Hepatocyte (in vitro differentiated cells): ENCODE data around the gene CCDC150. TPM values are rescaled to one million over a fixed set of nuclear protein-coding genes. Genes with fewer than 3 reads are reported as not detected.

Experiments used
- DNase-seq: peaks from one replicate; pipeline ENCODE4 v3.0.0-alpha.2; 2016; ENCODE audit warnings: low spot score
- H2AFZ ChIP-seq: fragments of 200-600 bp; sonication (generic); 2 replicates; pipeline ENCODE4 v1.6.0; 2016; ENCODE audit warnings: antibody characterized with exemption, mild to moderate bottlenecking
- H3K27ac ChIP-seq: fragments of 200-600 bp; sonication (generic); 2 replicates; pipeline ENCODE4 v1.5.1; 2016; ENCODE audit warnings: mild to moderate bottlenecking
- H3K27me3 ChIP-seq: fragments of 200-600 bp; sonication (generic); 2 replicates; pipeline ENCODE4 v1.6.1; 2016
- H3K36me3 ChIP-seq: fragments of 200-600 bp; sonication (generic); replicated peaks from 2 replicates; pipeline ENCODE4 v1.5.1; 2016; ENCODE audit warnings: low read depth; ENCODE audit not compliant: insufficient read depth
- H3K4me1 ChIP-seq: fragments of 200-600 bp; sonication (generic); 2 replicates; pipeline ENCODE4 v1.5.1; 2016; ENCODE audit warnings: mild to moderate bottlenecking, moderate library complexity; ENCODE audit not compliant: insufficient read depth
- H3K4me2 ChIP-seq: fragments of 200-600 bp; sonication (generic); 2 replicates; pipeline ENCODE4 v1.6.0; 2016
- H3K4me3 ChIP-seq: fragments of 200-600 bp; sonication (generic); 2 replicates; pipeline ENCODE4 v1.5.1; 2016; ENCODE audit warnings: mild to moderate bottlenecking
- H3K79me2 ChIP-seq: fragments of 200-600 bp; sonication (generic); 2 replicates; pipeline ENCODE4 v1.6.0; 2017; ENCODE audit warnings: mild to moderate bottlenecking
- H3K9me2 ChIP-seq: fragments of 200-600 bp; sonication (generic); replicated peaks from 2 replicates; pipeline ENCODE4 v1.6.0; 2017; ENCODE audit warnings: mild to moderate bottlenecking; ENCODE audit not compliant: insufficient read depth
- H3K9me3 ChIP-seq: fragments of 200-600 bp; sonication (generic); 2 replicates; pipeline ENCODE4 v1.5.1; 2016; ENCODE audit warnings: low read depth, mild to moderate bottlenecking
- H4K20me1 ChIP-seq: fragments of 200-600 bp; sonication (generic); 2 replicates; pipeline ENCODE4 v1.6.0; 2016; ENCODE audit warnings: mild to moderate bottlenecking; ENCODE audit not compliant: insufficient read depth, poor library complexity, severe bottlenecking
- CTCF ChIP-seq: fragments of 200-600 bp; sonication (generic); IDR thresholded peaks from 2 replicates; pipeline ENCODE4 v1.5.1; 2016; ENCODE audit warnings: antibody characterized with exemption, mild to moderate bottlenecking; ENCODE audit not compliant: poor library complexity
- EZH2 ChIP-seq: fragments of 200-600 bp; sonication (generic); IDR thresholded peaks from 2 replicates; pipeline ENCODE4 v1.6.1; 2016; ENCODE audit warnings: antibody characterized with exemption, mild to moderate bottlenecking, borderline replicate concordance
- EZH2phosphoT487 ChIP-seq: fragments of 200-600 bp; sonication (generic); IDR thresholded peaks from one replicate; pipeline ENCODE4 v1.6.1; 2018; ENCODE audit warnings: antibody characterized with exemption, mild to moderate bottlenecking, low read depth, moderate library complexity; ENCODE audit not compliant: unreplicated experiment, severe bottlenecking
- WGBS: methylation state at CpG from one replicate; pipeline ENCODE4 v1.1.6; 2016; ENCODE audit warnings: low lambda C conversion rate; ENCODE audit errors: missing lambda C conversion rate; 5-methylcytosine and 5-hydroxymethylcytosine counted together
- polyA plus RNA-seq: library from polyadenylated mRNA; unstranded; fragments of >200 nt; fragmentation: Nextera tagmentation; extraction: Ambion mirVana; gene quantifications from 2 replicates; pipeline ENCODE4 v1.2.1, GENCODE V29; 2016
- total RNA-seq: library from RNA; depleted of rRNA; stranded (reverse); fragments of >200 nt; gene quantifications from 2 replicates; pipeline ENCODE4 v1.2.3, GENCODE V29; 2014

CCDC150 gene
- total and polyA plus RNA-seq, 2 experiments from 2014 or later: 6.2 to 6.6 TPM

- H3K79me2 ChIP-seq: no peaks in the 10 kb centered on the region
Observed at GRCh38 chr2:196655761-196656160, 16.2 kb downstream of the CCDC150 start.

DNA sequence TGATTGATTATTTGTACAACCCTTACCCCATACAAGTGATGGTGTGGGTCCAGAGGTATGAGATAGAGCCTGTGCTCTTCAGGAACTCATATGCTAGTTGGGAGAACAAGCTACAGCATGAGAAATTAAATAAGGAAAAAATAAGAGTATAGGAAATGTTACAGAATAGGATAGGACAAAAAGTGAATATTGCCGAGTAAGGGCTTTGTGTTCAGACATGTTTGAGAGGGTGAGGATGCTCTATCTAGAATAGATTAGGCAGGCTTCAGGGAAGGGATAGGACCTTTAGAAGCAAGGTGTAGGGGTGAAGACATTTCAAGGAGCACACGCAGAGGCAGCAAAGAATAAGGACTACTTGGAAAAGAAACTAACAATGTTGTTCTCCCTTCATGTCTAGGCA lies 17.8 kb downstream of the CCDC150 start:
- Histone ChIP-seq H3K27me3 (no peaks in the 10 kb centered on the region), H3K4me1 (no peaks in the 10 kb centered on the region), H3K9me3 (no peaks in the 10 kb centered on the region), H3K9me2 (no peaks in the 10 kb centered on the region), H4K20me1 (no peaks in the 10 kb centered on the region), H3K79me2 (no peaks in the 10 kb centered on the region), H2AFZ (no peak overlapping the region), H3K36me3 (no peaks in the 10 kb centered on the region), H3K4me3 (no peak overlapping the region), H3K27ac (no peak overlapping the region), H3K4me2 (no peak overlapping the region)
- DNase-seq: no peak
- no peak for TF ChIP-seq EZH2phosphoT487
- TF ChIP-seq CTCF: no peak
- no peak for TF ChIP-seq EZH2
- WGBS: 96% methylated on average over 2 of the region's 2 CpGs

More at GRCh38 chr2:196655761-196656160, 16.2 kb downstream of the CCDC150 start:
- Histone ChIP-seq H3K4me2 (no peak overlapping the region), H4K20me1 (no peaks in the 10 kb centered on the region), H3K36me3 (no peaks in the 10 kb centered on the region), H3K27me3 (no peaks in the 10 kb centered on the region), H2AFZ (no peak overlapping the region), H3K9me3 (peaks cover 5% of the 10 kb centered on the region), H3K27ac (no peak overlapping the region), H3K4me1 (no peaks in the 10 kb centered on the region), H3K4me3 (no peak overlapping the region), H3K9me2 (no peaks in the 10 kb centered on the region)
- WGBS: 67% methylated on average over 1 of the region's 1 CpG
- no peak for DNase-seq
- TF ChIP-seq EZH2 (no peak), CTCF (no peak), EZH2phosphoT487 (no peak)

DNA sequence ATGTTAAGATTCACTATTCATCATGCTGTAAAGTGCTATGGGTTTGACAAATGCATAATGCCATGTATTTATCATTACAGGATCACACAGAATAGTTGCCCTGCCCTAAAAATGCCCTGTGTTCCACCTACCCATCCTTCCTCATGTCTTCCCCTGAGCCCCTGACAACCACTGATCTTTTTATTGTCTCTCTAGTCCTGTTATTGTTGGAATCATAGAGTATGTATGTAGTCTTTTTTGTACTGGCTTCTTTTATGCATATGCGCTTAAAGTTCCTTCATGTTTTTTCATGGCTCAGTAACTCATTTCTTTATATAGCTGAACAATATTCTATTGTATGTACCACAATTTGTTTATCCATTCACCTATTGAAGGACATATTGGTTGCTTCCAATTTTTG lies 20.3 kb downstream of the CCDC150 start:
- H3K4me3 ChIP-seq: no peak overlapping the region
- no peaks in the 10 kb centered on the region for H3K27me3 ChIP-seq
- H3K4me2 ChIP-seq: no peak overlapping the region
- no peaks in the 10 kb centered on the region for H3K79me2 ChIP-seq
- H3K36me3 ChIP-seq: no peaks in the 10 kb centered on the region
- no peaks in the 10 kb centered on the region for H3K4me1 ChIP-seq
- H2AFZ ChIP-seq: no peak overlapping the region
- H3K27ac ChIP-seq: no peak overlapping the region
- H3K9me3 ChIP-seq: no peaks in the 10 kb centered on the region
- TF ChIP-seq EZH2 (no peak), EZH2phosphoT487 (no peak), CTCF (no peak)
- H3K9me2 ChIP-seq: no peaks in the 10 kb centered on the region
- DNase-seq: no peak
- H4K20me1 ChIP-seq: no peaks in the 10 kb centered on the region
- WGBS: 100% methylated on average over 1 of the region's 1 CpG

DNA sequence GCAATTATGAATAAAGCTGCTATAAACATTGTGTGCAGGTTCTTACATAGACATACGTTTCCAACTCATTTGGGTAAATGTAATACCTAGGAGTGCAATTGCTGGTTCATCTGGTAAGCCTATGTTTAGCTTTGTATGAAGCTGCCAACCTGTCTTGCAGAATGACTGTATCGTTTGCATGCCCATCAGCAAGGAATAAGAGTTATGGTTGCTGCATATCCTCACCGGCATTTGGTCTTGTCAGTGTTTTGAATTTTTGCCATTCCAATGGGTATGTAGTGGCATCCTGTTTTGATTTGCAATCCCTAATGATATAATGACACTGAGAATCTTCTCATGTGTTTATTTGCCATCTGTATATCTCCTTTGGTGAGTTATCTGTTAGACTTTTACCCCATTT lies 20.7 kb downstream of the CCDC150 start:
- Histone ChIP-seq H3K9me3 (no peaks in the 10 kb centered on the region), H3K4me2 (no peak overlapping the region), H3K27ac (no peak overlapping the region), H4K20me1 (no peaks in the 10 kb centered on the region), H3K9me2 (no peaks in the 10 kb centered on the region), H3K79me2 (no peaks in the 10 kb centered on the region), H3K27me3 (no peaks in the 10 kb centered on the region), H3K4me1 (no peaks in the 10 kb centered on the region), H2AFZ (no peak overlapping the region), H3K36me3 (no peaks in the 10 kb centered on the region), H3K4me3 (no peak overlapping the region)
- WGBS: 92% methylated on average over 3 of the region's 3 CpGs
- no peak for DNase-seq
- TF ChIP-seq EZH2phosphoT487: no peak
- no peak for TF ChIP-seq EZH2
- no peak for TF ChIP-seq CTCF
